Measurements from ENCODE around the gene SHISA4. TPM values are rescaled to one million over a fixed set of nuclear protein-coding genes. Genes with fewer than 3 reads are reported as not detected.
"Not testable (repeated sequence)": the region's sequence is repeated elsewhere in the genome, so short reads cannot be mapped to it uniquely, and the experiment has no call there.

Gene SHISA4
- total RNA-seq, 1 donor from 2014 or later, result 10.1 TPM

DNA sequence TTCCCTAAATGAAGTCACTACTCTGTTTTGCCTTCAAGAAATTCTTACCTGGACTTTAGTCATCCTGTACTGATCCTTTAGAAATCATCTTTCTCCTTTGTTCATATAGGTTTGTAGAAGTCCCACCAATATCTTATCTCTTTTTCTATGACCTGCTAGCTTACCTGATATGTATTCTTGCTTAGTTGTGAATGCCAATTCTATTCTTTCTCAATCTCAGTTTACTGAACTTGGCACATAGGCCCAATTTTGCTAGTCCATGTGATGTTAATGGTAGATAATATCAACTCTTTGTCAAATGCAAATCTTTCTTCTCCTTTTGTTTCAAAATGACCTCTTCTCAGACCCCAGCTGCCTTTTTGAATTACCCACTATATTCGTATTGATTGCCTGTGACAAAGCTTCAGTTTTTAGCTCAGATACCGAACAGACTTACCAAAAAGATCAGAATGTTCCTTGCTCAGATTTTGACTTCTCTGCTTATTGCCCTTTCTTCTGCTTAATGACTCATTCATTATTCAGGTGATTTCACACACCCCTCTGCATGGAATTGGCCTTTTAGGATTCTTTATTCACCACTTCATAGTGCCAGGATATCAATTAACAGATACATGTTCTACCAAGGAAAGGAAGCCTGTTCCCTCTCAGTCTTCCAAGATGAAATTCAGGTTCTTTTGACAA, 39.2 kb upstream of the SHISA4 start:
- Mint-ChIP-seq H3K4me1 (ENCODE audit: low read depth, unreplicated experiment) (peaks cover 34% of the 10 kb centered on the region), H3K27ac (ENCODE audit: unreplicated experiment) (peak overlapping the region; percentile 94), H3K4me3 (ENCODE audit: unreplicated experiment) (no peak overlapping the region), H3K9me3 (ENCODE audit: unreplicated experiment) (no peaks in the 10 kb centered on the region), H3K36me3 (ENCODE audit: low read depth, unreplicated experiment) (peaks cover 7% of the 10 kb centered on the region), H3K27me3 (ENCODE audit: low read depth, unreplicated experiment) (no peaks in the 10 kb centered on the region)
- Histone ChIP-seq H3K4me2 (ENCODE audit: low read length) (peak overlapping the region; percentile 79), H4K20me1 (ENCODE audit: insufficient read depth, low read length) (peaks cover 8% of the 10 kb centered on the region), H3K4me1 (ENCODE audit: insufficient read depth, low read length) (peaks cover 37% of the 10 kb centered on the region), H3K27me3 (ENCODE audit: insufficient read depth, low read length) (no peaks in the 10 kb centered on the region), H3K36me3 (ENCODE audit: insufficient read depth, low read length) (peaks cover 36% of the 10 kb centered on the region), H3K79me2 (ENCODE audit: insufficient read depth, low read length) (peaks cover 59% of the 10 kb centered on the region), H3K9me3 (ENCODE audit: insufficient read depth, low read depth, low read length) (no peaks in the 10 kb centered on the region), H3K27ac (ENCODE audit: low read depth, low read length) (peak overlapping the region; percentile 86), H3K9ac (ENCODE audit: low read length) (peak overlapping the region; percentile 54), H2AFZ (ENCODE audit: low read depth, low read length) (no peak overlapping the region), H3K4me3 (ENCODE audit: insufficient read depth, low read depth, low read length) (peak overlapping the region; percentile 27)
- no peak for TF ChIP-seq EZH2 (IDR thresholded peaks at IDR 0.05; ENCODE audit: insufficient read depth, low read length)
- TF ChIP-seq, protein P1, sequence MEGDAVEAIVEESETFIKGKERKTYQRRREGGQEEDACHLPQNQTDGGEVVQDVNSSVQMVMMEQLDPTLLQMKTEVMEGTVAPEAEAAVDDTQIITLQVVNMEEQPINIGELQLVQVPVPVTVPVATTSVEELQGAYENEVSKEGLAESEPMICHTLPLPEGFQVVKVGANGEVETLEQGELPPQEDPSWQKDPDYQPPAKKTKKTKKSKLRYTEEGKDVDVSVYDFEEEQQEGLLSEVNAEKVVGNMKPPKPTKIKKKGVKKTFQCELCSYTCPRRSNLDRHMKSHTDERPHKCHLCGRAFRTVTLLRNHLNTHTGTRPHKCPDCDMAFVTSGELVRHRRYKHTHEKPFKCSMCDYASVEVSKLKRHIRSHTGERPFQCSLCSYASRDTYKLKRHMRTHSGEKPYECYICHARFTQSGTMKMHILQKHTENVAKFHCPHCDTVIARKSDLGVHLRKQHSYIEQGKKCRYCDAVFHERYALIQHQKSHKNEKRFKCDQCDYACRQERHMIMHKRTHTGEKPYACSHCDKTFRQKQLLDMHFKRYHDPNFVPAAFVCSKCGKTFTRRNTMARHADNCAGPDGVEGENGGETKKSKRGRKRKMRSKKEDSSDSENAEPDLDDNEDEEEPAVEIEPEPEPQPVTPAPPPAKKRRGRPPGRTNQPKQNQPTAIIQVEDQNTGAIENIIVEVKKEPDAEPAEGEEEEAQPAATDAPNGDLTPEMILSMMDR (IDR thresholded peaks at IDR 0.05; ENCODE audit: insufficient read depth, low read depth, low read length), result no peak
- no peak for FAIRE-seq
- no peak for DNase-seq (ENCODE audit: low read depth)

DNA sequence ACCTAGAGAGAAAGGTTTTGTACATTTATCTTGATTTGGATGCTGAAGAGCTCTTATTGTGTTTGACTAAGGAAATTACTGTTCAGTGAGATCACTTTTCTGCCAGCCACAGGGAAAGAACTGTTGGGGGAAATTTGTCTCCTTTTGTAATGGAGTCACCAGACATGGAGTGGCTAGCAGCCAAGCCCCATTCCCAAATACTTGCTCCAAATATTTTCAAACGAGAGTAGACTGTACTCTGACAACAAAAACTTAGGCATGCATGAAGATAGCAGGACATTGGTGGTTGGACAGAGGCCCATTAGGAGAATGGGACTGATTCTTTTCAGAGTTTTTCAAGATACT, 38.7 kb upstream of the SHISA4 start:
- H3K9me3 Mint-ChIP-seq (ENCODE audit: unreplicated experiment), result no peaks in the 10 kb centered on the region
- Histone ChIP-seq H3K9me3 (ENCODE audit: insufficient read depth, low read depth, low read length) (no peaks in the 10 kb centered on the region), H3K9ac (ENCODE audit: low read length) (peak overlapping the region; percentile 54), H3K27me3 (ENCODE audit: insufficient read depth, low read length) (no peaks in the 10 kb centered on the region), H3K4me3 (ENCODE audit: insufficient read depth, low read depth, low read length) (no peak overlapping the region), H3K79me2 (ENCODE audit: insufficient read depth, low read length) (peaks cover 54% of the 10 kb centered on the region), H3K27ac (ENCODE audit: low read depth, low read length) (peak overlapping the region; percentile 86), H3K4me2 (ENCODE audit: low read length) (peak overlapping the region; percentile 79), H3K4me1 (ENCODE audit: insufficient read depth, low read length) (peaks cover 37% of the 10 kb centered on the region), H4K20me1 (ENCODE audit: insufficient read depth, low read length) (peaks cover 7% of the 10 kb centered on the region), H3K36me3 (ENCODE audit: insufficient read depth, low read length) (peaks cover 41% of the 10 kb centered on the region), H2AFZ (ENCODE audit: low read depth, low read length) (no peak overlapping the region)
- no peak overlapping the region for H3K4me3 Mint-ChIP-seq (ENCODE audit: unreplicated experiment)
- peaks cover 7% of the 10 kb centered on the region for H3K36me3 Mint-ChIP-seq (ENCODE audit: low read depth, unreplicated experiment)
- H3K27ac Mint-ChIP-seq (ENCODE audit: unreplicated experiment), result peak overlapping the region; percentile 94
- H3K4me1 Mint-ChIP-seq (ENCODE audit: low read depth, unreplicated experiment), result peaks cover 34% of the 10 kb centered on the region
- DNase-seq (ENCODE audit: low read depth), result peak; percentile 96
- no peaks in the 10 kb centered on the region for H3K27me3 Mint-ChIP-seq (ENCODE audit: low read depth, unreplicated experiment)
- TF ChIP-seq EZH2 (IDR thresholded peaks at IDR 0.05; ENCODE audit: insufficient read depth, low read length), result no peak
- TF ChIP-seq, protein P1 (IDR thresholded peaks at IDR 0.05; ENCODE audit: insufficient read depth, low read depth, low read length), result no peak
- peak; percentile 92 for FAIRE-seq

DNA sequence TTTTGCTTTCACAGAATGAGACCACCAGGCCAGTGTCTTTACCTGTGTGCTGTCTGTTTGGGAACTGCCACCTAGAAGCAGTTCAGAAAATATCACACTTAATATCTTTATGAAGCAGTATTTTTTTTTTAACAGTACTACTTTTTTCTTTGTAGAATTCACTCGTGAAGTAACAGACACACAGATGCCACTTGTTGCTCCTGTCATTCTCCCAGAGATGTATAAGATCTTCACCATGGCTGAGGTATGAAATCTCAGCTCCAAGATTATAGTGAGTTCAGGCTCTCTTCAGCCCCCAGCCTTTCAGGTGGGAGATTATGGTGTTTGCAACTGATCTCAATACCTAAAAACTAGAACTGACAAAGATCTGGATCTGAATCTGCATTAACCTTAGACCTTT, 36.7 kb upstream of the SHISA4 start:
- Mint-ChIP-seq H3K9me3 (ENCODE audit: unreplicated experiment) (no peaks in the 10 kb centered on the region), H3K27me3 (ENCODE audit: low read depth, unreplicated experiment) (no peaks in the 10 kb centered on the region), H3K27ac (ENCODE audit: unreplicated experiment) (no peak overlapping the region), H3K4me1 (ENCODE audit: low read depth, unreplicated experiment) (peaks cover 32% of the 10 kb centered on the region), H3K4me3 (ENCODE audit: unreplicated experiment) (no peak overlapping the region), H3K36me3 (ENCODE audit: low read depth, unreplicated experiment) (peaks cover 8% of the 10 kb centered on the region)
- no peak overlapping the region for H3K27ac ChIP-seq (ENCODE audit: low read depth, low read length)
- peaks cover 35% of the 10 kb centered on the region for H3K79me2 ChIP-seq (ENCODE audit: insufficient read depth, low read length)
- H4K20me1 ChIP-seq (ENCODE audit: insufficient read depth, low read length), result peaks cover 2% of the 10 kb centered on the region
- DNase-seq (ENCODE audit: low read depth), result no peak
- peaks cover 60% of the 10 kb centered on the region for H3K36me3 ChIP-seq (ENCODE audit: insufficient read depth, low read length)
- no peak for FAIRE-seq
- no peak overlapping the region for H2AFZ ChIP-seq (ENCODE audit: low read depth, low read length)
- no peak overlapping the region for H3K4me2 ChIP-seq (ENCODE audit: low read length)
- H3K27me3 ChIP-seq (ENCODE audit: insufficient read depth, low read length), result no peaks in the 10 kb centered on the region
- TF ChIP-seq, protein P1 (IDR thresholded peaks at IDR 0.05; ENCODE audit: insufficient read depth, low read depth, low read length), result no peak
- no peak for TF ChIP-seq EZH2 (IDR thresholded peaks at IDR 0.05; ENCODE audit: insufficient read depth, low read length)
- no peaks in the 10 kb centered on the region for H3K9me3 ChIP-seq (ENCODE audit: insufficient read depth, low read depth, low read length)
- no peak overlapping the region for H3K4me3 ChIP-seq (ENCODE audit: insufficient read depth, low read depth, low read length)
- peaks cover 24% of the 10 kb centered on the region for H3K4me1 ChIP-seq (ENCODE audit: insufficient read depth, low read length)
- H3K9ac ChIP-seq (ENCODE audit: low read length), result no peak overlapping the region

DNA sequence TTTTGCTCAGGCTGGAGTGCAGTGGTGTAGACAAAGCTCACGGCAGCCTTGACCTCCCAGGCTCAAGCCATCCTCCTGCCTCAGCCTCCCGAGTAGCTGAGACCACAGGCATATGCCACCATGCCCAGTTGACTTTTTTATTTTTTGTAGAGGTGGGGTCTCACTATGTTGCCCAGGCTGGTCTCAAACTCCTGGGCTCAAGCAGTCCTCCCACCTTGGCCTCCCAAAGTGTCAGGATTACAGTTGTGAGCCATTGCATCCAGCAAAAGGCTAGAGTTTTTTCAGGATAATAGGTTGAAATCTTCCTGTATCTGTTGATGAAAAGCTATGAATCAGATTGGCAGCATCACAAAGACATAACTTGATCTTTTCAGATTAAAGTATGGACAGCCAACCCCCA, 32.0 kb upstream of the SHISA4 start:
- not testable (repeated sequence) for FAIRE-seq; DNase-seq (ENCODE audit: low read depth); H3K27ac ChIP-seq (ENCODE audit: low read depth, low read length); H3K27me3 ChIP-seq (ENCODE audit: insufficient read depth, low read length); H3K4me3 ChIP-seq (ENCODE audit: insufficient read depth, low read depth, low read length); H3K27ac Mint-ChIP-seq (ENCODE audit: unreplicated experiment); H3K9me3 ChIP-seq (ENCODE audit: insufficient read depth, low read depth, low read length); H3K4me2 ChIP-seq (ENCODE audit: low read length); H3K4me3 Mint-ChIP-seq (ENCODE audit: unreplicated experiment); H3K27me3 Mint-ChIP-seq (ENCODE audit: low read depth, unreplicated experiment); H3K4me1 Mint-ChIP-seq (ENCODE audit: low read depth, unreplicated experiment); H3K9me3 Mint-ChIP-seq (ENCODE audit: unreplicated experiment); H3K4me1 ChIP-seq (ENCODE audit: insufficient read depth, low read length); H3K79me2 ChIP-seq (ENCODE audit: insufficient read depth, low read length); H2AFZ ChIP-seq (ENCODE audit: low read depth, low read length); H4K20me1 ChIP-seq (ENCODE audit: insufficient read depth, low read length); H3K9ac ChIP-seq (ENCODE audit: low read length)
- H3K36me3 ChIP-seq (ENCODE audit: insufficient read depth, low read length), result peaks cover 81% of the 10 kb centered on the region
- H3K36me3 Mint-ChIP-seq (ENCODE audit: low read depth, unreplicated experiment), result peaks cover 24% of the 10 kb centered on the region
